SHP77 (cell line): ENCODE results near the gene LAMC3.

Source experiments
- DNase-seq, 2 experiments: peaks; one replicate each; lab custom pipeline; 2025; lab: John Stamatoyannopoulos, UW

Gene LAMC3

GRCh38 chr9:130979591-130980385, 29.2 kb upstream of the LAMC3 start:
- no peak for DNase-seq

GRCh38 chr9:130980526-130980925, 28.4 kb upstream of the LAMC3 start:
- no peak for DNase-seq

DNA sequence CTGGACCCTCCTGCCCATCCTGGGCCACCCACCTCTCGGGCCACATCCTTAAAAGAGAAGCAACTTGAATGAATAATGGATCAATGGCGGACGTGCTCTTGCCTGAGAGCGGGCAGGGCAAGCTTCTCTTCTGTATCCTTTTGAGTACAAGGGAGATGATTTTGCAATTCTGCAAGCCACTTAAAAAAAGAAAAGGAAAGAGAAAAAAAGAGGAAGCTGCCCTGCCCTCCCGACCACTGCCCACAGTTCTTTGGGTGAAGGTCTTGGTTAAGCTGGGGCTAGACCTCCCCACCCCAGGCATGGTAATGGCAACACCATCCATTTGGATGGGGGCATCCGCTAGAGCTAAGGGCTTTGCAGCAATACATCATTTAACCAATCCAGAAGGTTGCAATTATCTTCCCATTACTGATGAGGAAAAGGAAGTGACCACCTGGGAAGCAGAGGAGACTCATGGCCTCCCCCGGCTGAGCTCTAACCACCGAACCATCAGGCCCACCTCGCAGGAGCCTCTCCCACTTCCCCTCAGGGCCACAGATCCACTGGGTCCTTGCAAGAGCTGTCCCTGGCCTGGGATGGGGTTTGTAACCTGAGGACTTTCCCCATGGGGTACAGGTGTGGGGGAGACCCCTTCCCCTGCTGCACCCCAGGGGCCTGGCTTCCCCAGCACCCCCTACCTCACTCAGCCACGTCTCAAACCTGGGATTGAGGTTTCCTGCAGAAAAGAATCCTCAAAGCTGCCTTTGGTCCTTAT, 27.8 kb upstream of the LAMC3 start:
- no peak for DNase-seq

- DNase-seq, result no peak
Observed at GRCh38 chr9:130981756-130982137, 27.2 kb upstream of the LAMC3 start.

DNA sequence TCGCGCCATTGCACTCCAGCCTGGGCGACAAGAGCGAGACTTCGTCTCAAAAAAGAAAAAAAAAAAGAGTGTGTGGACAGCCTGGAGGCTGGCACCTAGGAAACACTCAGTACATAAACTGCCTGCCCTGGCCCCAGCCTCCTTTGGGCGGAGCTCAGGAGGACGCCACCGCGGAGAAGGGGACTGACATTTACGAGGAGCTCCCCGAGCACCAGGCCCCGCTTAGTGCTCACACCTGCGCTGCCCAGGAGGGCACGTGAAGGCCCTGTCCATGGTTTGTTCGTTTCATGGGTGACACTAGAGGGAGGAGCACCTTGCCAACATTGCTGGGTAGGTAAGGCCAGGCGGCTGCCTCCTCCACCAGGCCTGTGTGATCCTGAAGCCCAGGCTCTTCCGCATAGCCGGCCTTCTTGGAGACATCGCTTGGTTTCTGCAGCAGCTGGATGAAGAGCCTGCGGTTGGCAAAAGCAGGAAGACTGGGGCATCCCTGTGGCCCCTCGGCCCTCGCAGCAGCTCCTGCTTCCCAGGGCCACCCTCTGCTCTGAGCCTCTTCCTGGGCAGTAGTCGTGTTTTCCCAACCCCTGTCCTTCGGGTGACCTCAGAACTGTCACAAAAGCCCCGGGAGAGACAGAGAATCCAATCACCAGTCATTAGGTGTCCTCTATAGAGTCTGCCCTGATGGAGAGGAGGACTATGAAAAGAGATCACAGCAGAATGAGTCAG, 26.2 kb upstream of the LAMC3 start:
- no peak for DNase-seq

- DNase-seq, result no peak
Observed at GRCh38 chr9:130983359-130983670, 25.7 kb upstream of the LAMC3 start.

DNA sequence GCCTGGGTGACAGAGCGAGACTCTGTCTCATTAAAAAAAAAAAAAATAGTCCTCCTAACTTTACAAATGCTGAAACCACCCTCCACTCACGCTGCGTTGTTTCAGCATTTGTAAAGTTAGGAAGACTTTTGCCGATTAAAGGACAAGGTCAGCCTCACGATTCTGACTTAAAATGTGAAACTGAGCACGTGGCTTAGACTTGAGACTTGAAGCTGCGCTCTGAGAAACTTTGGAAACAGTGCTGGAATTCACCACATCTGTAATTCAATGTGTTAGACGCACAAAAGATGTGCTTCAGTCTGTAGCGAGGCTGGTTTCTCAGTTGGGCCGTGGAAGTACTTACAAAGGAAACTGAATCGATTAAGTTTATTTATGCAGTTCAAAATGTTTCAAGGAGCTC, 25.0 kb upstream of the LAMC3 start:
- DNase-seq, result no peak

GRCh38 chr9:130984521-130984920, 24.5 kb upstream of the LAMC3 start:
- DNase-seq, result no peak

- no peak for DNase-seq
Observed at GRCh38 chr9:130985029-130985428, 23.9 kb upstream of the LAMC3 start.

DNA sequence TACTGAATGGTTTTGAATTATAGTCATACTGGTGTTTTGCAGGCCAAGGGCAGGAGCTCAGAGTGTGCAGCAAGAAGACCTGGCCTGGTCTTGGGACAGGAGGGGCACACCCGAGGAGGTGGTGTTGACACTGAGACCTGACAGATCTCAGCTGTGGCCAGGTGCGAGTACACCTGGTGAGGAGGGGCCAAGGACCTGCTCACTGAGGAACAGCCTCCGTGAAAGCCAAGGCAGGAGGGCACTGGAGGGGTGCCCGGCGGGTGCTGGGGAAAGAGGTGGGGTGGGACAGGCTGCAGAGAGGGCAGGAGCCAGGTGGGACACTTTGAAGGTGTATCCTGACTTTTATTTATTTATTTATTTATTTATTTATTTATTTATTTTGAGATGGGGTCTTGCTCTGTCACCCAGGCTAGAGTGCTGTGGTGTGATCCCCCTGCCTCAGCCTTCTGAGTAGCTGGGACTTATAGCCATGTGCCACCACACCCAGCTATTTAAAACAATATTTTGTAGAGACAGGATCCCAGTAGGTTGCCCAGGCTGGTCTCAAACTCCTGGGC, 23.3 kb upstream of the LAMC3 start:
- DNase-seq, result no peak

- no peak for DNase-seq
Observed at GRCh38 chr9:130986356-130986965, 22.5 kb upstream of the LAMC3 start.

- DNase-seq, result no peak
Observed at GRCh38 chr9:130987054-130987453, 21.9 kb upstream of the LAMC3 start.

DNA sequence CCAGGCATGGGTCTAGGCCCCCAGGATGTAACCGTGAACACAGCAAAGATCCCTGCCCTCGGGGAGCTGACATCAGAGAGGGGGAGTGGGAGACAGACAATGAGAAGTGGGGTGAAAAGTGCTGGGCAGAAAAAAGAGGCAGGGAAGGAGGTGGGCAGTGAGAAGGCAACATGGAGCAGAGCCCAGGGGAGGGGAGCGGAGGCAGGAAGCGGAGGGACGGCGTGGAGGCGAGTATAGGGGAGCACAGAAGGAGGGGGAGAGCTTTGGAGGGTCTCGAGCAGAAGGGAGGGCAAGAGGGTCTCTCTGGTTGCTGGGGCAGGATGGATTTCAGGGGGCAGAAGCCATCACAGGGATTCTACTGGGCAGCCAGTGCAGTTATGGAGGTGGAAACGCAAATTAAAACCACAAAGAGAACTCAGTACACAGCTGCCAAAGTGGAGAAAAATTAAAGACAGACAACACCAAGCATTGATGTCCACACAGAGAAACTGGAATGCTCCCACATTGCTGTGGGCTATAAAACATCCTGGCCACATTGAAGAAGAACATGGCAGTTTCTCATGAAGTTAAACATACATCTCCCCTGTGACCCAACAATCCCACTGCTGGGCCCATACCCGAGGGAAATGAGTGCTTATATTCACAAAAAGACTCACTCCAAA, 21.1 kb upstream of the LAMC3 start:
- no peak for DNase-seq

DNA sequence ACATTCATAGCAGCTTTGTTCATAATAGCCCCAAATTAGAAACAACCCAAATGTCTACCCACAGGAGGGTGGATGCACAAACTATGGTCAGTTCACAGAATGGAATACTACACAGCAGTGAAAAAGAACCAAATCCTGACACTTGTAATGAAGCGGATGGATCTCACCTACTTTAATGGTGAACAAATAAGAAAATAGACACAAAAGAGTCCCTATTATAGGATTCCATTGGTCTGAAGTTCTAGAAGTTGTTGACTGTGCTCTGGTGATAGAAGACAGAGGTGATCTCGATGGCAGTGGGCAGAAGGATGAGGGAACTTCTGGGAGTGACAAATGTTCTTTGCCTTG, 20.6 kb upstream of the LAMC3 start:
- DNase-seq, result no peak

- DNase-seq, result peak; percentile 61 to 81
Observed at GRCh38 chr9:130988905-130989304, 20.1 kb upstream of the LAMC3 start.

GRCh38 chr9:130989391-130989790, 19.6 kb upstream of the LAMC3 start:
- no peak for DNase-seq

GRCh38 chr9:130989891-130990290, 19.1 kb upstream of the LAMC3 start:
- DNase-seq, result no peak

DNA sequence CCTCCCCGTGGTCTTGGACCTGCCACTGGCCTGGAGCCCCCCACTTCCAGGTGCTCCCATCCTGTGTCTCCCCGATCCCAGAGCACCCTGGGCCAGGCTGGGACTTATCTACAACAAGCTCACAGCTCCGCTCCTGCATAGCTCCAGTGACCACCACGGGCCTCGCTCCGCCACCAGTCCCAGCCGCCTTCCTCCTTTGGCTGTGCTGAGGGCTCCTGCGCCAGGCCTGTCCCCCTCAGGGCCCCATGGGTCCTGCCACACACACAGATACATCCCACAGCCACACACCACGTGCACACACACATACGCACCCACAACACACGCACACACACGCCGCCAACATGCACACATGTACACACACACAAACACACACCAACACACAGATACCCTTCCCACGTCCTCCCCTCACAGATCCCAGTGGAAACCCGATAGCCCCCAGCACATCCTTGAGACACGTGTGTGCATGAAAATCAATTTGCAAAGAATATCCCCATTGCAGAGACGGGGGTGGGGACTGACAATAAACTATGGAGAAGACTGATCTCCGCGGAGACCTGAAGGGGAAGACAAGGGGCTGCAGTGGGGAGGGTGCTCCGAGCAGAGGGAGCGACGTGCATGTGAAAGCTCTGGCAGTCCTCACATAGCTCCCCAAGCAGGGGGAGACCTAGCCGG, 18.5 kb upstream of the LAMC3 start:
- no peak for DNase-seq

DNA sequence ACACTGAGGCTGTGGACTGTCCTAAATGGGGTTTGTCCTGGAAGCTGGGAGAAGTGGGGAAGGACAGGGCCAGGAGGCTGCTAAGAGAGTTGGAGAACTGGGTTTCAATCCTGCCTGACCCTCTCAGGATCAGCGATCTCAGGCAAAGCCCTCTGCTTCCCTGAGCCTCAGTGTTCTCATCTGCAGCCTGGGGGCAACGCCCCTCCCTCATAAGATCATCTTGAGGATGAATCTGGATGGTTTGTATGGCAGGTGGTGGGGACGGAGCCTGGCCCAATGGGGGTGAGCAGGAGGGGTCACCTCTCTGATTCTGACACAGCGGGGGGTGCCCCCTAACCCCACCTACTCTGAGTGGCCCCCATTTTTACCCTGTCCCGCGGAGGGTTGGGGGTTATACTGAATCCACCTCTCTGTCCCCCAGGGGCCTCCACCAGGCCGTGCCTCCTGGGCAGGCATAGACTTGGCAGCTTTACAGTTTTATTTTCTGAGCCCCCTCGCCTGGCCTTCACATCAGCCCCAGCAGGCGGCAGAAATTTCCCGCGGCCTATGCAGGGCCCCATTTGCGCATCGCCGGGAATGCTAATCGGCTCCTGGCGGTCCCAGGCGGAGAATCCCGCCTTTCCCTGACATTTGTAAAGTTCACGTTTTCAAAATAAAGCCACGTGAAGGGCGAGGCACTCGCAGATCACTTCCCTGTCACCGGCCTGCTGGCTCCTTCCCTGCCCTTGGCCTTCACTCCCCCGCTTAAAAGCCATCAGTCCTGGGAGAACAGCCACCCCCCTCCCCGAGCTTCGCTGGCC, 17.8 kb upstream of the LAMC3 start:
- no peak for DNase-seq
